ENCODE results near the gene TMED6.

Gene TMED6

DNA sequence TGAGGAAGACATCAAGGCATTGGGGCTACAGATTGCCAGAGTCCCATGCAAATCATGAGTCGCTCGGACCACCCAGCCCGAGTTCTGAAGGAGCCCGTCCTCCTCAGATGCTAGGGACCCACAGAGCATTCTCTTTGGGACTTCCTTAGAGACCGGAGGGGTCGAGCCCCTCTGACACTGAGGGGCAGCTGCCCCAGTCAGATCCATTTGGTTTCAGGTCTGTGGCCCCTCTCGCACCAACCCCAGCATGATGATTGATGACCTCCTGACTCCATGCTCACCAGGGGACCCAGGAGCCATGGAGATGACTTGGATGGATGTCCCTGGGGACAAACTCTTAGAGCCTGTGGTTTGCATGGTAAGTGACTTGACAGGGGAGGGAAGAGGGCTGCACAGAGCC, 29.2 kb downstream of the TMED6 start:
- no peak for DNase-seq

DNA sequence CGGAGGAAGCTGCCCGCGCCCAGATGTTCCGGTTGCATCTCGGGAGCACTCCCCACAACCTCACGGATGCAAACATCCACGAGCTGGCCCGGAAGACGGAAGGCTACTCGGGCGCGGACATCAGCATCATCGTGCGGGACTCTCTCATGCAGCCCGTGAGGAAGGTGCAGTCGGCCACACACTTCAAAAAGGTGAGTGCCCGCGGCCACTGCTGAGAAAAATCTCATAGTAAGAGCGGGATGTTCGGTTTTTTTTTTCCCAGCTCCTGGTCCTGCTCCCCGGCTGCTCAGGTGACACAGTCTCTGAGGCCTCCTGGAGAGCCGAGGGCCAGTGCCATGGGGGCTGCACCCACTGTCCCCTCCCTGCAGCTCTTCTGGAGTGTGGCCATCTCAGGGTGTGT, 30.5 kb downstream of the TMED6 start:
- no peak for DNase-seq

DNA sequence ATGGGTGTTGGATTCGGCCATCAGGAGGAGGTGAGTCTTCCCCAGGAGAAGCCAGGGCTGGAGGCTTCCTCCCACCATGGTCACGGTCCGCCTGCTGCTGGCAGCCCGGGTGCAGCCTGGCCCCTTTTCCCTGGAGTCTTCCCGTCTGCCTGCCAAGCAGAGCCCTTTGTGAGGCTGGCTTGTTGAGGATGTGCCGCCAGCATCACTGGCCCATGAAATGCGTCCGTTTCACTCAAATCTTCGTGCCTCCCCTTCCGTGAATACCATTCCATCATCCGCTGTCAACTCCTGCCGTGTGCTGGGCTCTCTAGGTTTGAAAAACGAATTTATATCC, 30.9 kb downstream of the TMED6 start:
- DNase-seq = no peak

DNA sequence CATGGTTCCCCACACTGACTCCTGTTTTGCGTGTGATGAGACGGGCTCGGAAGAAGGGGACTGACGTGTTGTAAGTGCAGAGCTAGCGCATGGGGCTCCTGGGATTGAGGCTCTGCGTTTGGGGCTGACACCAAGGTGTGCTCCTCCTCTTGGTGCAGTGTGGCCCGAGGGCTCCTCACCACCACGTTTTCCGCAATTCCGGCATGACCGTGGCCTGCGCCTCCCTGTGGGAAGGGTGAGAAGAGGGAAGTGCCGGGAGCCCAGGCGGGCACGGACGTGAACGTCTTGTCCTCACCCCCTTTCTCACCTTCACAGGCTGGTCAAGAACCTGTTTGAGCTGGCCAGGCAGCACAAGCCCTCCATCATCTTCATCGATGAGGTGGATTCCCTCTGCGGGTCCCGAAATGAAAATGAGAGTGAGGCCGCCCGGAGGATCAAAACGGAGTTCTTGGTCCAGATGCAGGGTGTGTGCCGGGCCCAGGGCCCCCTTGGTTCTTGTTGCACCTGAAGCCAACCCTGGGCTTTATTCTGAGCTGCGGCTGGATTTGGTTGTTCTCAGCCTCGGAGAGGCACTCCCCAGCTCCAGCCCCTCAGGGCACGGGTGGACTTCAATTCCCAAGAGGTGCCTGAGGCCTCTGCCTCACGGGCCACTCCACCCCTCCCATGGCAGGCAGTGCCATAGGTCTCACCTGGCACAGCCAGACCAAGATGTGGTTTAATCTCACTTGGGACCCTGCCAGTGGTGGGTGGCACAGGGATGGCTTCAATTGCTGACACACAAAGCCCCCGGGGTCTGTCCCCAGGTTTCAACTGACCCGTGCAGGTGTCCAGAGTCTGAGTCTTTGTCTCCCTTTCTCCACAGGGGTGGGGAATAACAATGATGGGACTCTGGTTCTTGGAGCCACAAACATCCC, 31.5 kb downstream of the TMED6 start:
- no peak for DNase-seq

DNA sequence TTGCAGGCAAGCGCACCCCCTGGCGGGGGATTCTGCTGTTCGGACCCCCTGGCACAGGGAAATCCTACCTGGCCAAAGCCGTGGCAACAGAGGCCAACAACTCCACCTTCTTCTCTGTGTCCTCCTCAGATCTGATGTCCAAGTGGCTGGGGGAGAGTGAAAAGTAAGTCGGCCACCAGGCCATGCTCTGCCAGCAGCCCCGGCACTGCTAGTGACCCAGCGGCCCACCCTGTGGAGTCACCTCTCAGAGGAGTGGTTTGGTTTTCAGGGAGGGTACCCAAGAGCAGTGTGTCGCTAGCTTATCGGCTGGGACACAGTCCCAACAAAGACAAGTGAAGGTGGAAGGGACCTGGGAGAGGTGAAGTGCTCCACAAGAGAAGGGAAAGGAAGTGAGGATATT, 32.2 kb downstream of the TMED6 start:
- no peak for DNase-seq

DNA sequence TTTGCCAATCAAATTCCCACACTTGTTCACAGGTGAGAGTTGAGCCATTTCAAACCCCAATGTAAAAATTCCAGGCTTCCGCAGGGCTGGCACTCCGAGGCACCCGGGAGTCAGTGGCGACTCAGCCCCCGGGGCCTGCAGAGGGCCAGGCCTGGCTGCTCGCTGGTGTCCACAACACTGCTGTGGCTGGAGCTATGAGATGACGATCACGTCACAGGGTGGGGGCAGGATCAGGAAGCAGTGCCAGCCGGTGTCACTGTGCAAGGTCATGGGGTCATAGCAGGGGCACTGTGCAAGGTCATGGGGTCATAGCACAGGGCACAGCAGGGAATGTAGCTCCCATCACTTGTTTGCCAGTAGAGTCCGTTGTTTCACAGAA, 32.7 kb downstream of the TMED6 start:
- no peak for DNase-seq

DNA sequence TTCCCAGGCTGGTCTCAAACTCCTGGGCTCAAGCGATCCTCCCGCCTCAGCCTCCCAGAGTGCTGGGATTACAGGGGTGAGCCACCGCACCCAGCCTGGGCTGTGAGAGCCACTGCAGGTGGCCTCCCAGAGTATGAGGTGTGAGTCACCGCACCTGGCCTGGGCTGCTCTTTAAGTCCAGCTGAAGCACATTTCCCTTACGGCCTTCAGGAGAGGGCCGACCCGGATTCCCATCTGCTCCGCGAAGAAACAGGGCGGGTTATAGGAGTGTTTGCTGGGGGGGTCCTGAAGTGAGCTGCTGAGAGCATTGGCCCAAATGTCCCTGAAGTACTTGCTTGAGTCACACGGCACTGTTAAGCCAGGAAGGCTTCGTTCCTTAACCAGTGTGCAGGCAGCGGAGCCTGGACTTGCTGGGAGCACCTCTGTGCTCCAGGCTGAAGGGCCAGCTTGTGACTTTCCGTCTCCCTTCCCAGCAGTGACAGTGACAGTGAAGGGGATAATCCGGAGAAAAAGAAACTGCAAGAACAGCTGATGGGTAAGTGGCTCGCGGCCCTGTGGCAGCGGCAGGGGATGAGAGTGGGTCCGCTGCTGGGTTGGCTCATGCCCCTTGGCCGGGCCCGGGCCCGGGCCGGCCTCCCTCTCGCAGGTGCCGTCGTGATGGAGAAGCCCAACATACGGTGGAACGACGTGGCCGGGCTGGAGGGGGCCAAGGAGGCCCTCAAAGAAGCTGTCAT, 33.2 kb downstream of the TMED6 start:
- no peak for DNase-seq

DNA sequence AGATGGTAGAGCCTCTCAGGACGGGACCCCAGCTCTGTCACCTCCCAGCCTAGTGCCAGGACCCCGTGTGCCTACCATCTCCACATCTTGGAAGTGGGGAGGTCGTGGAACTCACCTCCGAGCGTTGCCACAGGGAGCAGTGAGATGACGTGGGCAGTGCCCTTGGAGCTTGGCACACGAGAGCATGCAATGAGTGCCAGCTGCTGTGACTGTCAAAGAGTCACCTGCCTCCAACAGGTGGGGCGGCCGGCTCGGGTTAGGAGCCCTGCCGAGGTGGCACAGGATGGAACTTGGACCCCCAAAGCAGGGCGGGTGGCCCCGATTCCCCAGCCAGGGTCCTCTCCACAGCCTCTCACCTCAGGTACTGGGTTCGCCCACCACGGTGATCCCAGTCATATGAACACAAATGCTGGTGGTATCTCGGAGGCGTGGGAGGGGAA, 35.0 kb downstream of the TMED6 start:
- DNase-seq = no peak

DNA sequence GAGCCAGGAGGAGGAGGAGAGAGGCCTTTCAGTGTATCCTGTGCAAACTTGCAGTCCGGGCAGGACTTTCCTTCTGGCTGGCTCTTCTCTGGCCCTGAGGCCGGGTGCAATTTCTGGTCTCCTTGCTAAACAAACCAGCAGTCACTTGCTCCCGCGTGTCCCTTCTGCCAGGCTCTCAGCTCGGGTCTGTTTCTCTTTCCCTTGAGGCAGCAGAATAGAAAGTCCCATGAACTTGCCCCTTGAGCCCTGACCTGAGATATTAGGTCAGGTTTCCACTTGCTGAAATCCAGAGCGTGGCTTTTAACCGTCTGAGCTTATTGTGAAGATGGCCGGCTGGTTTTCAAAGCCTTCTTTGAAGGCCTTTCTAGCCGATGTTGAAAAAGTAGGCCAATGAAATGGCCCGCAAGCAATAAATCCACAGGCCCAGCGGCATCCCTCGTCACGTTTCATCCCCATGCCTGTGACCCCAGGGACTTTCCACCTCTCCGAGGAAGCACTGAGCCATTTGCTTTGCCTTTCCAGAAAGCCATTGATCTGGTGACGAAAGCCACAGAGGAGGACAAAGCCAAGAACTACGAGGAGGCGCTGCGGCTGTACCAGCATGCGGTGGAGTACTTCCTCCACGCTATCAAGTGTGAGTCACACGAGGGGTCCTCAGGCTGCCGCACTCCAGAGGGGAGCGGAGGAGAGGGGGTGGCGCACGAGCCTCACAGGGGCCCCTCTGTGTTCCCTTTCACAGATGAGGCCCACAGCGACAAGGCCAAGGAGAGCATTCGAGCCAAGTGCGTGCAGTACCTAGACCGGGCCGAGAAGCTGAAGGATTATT, 35.9 kb downstream of the TMED6 start:
- no peak for DNase-seq

DNA sequence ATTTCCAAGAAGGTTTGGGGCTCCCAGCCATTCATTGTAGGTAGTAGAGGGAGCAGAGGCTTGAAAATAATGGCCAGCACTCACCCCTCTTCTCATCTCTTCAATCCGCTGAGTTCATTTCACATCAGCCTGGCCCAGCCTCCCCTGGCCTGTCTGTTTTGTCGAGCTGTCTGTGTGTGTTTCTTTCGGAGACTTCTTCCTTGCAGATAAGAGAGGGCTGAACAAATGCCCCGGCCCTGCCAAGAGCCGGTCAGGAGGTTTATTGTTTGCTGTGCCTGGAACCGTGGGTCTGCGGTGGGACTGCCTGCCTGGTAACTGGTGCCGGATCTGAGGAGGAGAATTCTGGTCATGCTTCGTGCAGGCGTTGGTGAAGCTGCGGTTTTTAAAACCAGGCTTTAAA, 37.1 kb downstream of the TMED6 start:
- no peak for DNase-seq

DNA sequence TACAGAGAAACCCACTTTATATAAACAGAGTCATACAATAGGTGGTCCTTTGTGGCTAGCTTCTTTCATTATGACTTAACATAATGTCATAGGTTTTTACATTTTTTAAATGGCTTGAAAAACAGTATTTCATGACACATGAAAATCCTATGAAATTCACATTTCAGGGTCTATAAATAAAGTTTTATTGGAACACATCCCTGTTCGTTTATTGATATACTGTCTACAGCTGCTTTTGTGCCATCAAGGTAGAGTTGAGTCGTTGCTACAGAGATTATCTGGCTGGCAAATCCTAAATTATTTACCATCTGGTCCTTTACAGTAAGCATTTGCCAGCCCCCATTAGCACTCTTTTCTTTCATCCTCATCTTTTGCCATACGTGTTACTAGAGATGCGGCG, 38.1 kb downstream of the TMED6 start:
- DNase-seq = no peak

DNA sequence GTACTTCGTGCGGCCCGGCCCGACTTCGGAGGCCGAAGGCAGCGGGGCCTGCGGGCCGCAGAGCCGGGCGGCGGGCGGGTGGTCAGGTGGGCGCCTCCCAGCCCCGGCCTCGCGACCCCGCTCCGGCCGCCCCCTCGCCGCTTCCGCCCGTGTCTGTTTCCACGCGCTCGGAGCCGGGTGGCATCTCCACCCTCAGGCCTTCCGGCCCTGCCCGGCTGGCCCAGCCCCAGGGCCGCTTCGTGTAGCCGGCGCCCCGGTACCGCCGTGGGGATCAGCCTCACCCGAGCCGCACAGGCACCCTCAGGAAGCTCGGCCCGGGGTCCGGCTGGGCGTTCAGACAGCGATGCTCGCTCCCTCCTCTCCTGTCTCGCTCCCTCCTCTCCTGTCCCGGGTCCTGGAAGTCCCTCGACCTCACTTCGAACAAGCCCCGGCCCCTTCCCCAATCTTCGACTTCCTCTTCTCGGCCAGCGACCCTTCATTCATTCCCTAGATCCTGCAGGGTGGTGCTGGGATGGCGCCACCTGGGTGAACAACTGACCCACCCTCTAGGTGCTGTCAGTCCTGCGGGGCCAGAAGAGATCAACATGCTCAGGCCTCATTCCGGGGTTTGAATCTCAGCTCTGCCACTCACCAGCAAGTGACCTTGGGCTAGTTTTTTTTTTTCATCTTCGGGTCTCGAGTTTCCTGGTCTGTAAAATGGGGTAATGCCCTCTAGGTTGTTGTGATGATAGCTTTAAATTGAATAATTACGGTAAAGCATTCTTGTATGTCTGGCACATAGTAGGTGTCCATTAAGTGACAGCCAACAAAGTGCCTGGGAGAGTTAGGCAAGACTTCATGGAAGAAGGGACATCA, 39.8 kb downstream of the TMED6 start:
- peak in 2 of 6 experiments; percentile 23 to 30 for DNase-seq

DNA sequence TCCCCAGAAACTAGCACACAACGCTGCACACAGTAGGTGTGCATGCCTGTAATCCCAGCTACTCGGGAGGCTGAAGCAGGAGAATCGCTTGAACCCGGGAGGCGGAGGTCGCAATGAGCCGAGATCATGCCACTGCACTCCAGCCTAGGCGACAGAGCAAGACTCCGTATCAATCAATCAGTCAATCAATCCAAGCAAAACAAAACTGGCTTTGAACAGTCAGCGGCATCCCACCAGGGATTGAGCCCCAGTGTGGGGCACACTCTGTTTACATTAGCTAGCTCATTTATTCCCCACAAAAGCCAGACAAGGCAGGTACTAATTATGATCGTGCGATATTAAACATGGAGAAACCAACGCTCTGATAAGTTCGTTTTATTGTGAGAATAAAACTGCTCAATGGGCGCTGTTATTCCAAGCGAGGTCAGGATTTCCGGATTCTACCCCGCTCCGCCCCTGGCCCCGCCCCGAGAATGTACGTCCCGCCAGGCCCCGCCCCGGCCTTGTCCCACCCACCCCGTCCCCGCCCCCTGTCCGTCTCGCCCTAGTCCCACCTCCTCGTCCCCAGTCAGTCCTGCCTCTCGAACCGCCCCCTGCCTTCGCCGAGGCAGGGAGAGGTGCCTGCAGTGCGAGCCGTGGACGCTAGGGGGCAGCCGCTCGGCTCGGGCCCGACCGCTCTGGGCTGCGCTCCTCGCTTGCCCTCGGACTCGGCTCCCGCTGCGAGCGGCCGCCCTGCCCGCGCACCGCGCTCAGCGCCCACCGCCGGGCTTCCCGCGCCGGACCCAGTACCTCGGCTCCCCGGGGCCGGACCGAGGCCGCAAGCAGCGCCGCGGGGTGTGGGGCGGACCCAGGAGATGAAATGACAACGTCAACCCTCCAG, 40.7 kb downstream of the TMED6 start, which contains the start of gene VPS4A:
VPS4A (plus strand) TSS at position 698 of the 880 bp plus-strand sequence; CDS start at position 860, 162 bp downstream.
- DNase-seq = peak; percentile 95 to 98 (median 97)

DNA sequence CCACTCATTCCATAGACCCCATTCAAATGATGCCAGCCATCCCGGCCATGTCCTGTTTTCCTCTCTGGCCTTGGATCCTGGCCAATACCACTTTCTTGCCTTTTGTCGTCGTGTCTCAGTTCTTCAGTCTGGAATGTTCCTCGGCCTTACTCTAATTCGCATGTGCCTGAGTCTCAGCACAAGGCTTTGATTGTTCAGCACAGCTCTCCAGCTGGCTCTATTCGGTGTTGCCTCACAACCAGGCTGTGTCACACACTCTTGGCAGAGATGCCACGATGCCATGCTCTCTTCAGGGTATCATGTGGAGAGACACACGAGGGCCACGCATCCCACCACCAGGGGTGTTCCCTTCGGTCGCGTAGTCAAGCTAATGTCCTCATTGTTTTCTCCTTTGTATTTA, 42.3 kb downstream of the TMED6 start:
- DNase-seq = no peak

DNA sequence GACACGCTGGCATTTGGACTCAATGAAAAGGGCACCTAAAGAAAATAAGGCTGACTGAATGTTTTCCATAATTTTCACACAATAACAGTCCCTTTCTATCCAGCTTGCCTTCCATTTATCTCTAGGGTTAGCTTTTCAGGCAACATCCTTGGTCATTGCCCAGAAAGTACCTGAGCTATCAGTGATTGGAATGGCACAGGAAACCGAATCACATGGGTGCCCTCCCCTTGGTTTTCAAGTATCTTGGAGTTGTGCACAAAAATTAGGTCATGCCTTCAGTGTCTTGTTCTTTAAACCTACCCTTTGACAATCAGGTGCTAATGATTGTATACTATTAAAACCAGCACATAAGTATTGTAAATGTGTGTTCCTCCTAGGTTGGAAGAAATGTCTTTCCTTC, 43.7 kb downstream of the TMED6 start:
- no peak for DNase-seq

DNA sequence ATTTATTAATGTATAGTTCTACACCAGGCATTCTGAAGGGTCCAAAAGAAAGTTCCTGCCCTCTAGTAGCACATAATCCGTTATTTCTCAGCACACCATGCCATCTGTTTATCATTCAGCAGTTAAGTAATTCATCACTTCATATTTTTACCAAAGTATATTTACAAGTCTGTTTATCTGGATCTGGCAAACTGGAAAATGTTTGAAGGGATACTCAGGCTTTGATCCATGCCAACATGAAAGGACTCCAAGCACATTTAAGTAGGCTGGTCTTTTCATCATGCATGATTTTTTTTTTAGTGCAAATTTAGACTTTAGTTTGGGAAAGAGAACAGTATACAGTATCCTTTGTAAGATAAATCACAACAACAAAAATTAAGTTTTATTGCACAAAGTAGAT, 44.5 kb downstream of the TMED6 start:
- no peak for DNase-seq

DNA sequence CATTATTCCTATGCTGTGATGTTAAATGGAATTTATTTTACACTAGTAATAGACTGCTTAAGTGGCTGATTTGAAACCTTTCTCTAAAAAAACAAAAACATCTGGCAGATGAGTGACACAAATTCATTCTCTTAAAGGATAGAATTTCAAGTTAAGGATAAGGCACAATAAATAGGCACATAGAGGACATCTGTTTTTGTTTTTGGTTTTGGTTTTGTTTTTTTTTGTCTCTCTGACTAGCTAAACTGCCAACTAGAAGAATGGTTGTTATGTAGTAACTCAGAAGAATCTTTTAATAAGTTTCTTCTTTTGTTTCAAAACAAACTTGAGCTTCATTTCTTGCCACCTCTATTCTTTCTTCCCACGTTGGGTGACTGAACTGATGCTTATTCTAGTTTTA, 45.6 kb downstream of the TMED6 start:
- no peak for DNase-seq

DNA sequence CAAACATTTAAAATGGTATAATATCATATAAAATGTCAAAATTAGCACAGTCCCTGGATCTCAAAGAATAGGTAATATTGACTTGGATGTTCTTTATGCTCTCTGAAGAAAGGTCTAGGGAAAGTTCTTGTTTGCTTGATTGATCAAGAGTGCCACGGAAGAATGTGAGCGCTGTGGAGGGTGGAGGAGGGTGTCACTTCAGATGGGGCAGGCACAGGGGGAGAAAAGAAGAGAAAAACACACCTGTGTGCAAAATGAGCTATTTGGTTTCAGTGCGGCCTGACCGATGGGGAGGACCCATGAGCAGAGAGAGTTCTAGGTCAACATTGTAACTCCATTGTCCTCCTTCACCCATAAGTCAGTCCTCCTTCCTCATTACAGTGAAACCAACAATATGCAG, 49.3 kb downstream of the TMED6 start:
- DNase-seq = no peak

DNA sequence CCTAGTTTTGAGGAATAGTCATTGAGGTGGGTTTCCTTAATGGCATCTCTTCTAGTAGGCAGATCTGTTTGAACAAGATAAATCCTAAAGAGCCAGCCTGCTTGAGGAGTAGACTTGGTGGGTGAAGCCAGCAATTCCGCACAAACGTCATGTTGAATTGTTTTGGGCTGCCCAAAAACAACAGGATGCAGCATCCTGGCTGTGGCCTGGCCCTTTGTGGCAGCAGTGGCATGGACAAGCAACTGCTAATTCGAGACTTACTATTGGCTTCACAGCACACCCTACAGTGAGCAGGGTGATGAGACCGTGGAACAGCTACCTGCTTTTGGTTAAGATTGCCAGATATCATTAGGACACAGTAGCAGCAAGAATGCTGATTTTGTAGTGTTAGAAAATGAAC, 49.7 kb downstream of the TMED6 start:
- no peak for DNase-seq

DNA sequence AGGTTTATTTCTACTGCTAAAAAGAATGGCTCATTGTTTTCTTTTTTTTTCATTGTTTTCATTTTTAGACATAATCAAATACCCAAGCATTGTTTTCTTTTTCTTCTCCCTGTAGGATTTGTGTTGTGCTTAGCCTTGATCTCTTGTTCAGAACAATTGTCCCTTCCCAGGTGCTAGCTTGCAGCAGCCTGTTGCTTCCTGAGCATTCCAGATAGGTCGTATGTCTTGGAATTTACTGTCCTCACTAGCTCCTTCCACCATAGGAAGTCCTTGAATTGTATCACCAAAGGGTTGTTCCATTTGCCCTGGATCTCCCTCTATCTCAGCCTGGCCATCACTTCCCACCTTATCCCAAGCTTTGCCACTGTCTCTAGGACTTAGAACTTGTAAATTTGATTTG, 50.4 kb downstream of the TMED6 start:
- no peak for DNase-seq

DNA sequence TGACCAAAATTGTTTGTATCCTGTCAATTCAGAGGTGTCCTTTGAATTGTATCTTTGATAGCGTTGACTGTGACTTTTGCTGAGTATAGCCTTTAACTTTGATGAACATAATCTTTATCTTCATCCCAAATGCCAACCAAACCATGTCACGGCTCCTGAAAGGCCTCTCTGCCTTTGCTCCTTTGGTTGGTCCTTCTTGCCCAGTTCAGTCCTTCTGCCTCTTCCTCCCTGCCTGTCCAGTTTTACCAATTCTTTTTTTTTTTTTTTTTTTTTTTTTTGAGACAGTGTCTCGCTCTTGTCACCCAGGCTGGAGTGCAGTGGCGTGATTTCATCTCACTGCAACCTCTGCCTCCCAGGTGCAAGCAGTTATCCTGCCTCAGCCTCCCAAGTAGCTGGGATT, 53.3 kb downstream of the TMED6 start:
- no peak for DNase-seq
